ENCODE measurements around the gene AFF3.

AFF3 gene

DNA sequence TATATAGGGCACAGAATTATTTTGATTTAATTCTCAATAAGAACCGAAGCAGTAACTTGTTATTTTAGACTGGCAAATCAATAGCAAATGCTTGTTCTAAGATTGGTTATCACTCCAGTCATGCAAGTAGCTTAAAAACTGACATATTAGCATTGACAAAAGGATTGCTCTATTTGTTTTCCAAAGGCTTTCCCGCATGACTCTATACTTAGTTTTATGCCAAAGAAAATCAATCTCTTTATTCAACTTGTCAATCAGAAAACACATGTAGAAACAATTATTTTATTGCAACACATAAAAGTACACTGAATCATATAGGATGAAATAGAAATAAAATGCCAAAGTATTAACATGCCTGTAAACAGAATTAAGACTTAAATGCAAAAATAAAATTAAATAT is 108.4 kb downstream of the AFF3 start:
- no peak for DNase-seq (ENCODE audit: low read depth, low spot score)
- no peak overlapping the region for H3K4me3 ChIP-seq (ENCODE audit: low read length)

DNA sequence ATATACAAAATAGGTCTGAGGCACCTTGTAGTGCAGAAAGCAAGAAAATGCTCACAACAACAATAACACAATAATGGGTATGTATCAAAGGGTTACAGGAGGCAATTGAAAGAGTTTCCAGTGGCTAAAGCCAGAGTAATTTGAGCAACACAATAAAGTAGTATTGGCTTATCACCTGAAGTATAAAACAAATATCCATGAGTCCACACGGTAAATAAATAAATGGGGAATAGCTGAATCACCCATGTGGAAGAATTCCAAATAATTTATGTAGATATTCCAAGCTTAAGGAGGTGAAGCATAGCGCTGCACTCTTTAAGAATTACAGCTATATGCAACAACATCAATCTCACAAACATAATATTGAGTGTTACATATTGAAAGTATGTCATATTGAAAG is 110.8 kb downstream of the AFF3 start:
- H3K4me3 ChIP-seq (ENCODE audit: low read length) = no peak overlapping the region
- no peak for DNase-seq (ENCODE audit: low read depth, low spot score)

DNA sequence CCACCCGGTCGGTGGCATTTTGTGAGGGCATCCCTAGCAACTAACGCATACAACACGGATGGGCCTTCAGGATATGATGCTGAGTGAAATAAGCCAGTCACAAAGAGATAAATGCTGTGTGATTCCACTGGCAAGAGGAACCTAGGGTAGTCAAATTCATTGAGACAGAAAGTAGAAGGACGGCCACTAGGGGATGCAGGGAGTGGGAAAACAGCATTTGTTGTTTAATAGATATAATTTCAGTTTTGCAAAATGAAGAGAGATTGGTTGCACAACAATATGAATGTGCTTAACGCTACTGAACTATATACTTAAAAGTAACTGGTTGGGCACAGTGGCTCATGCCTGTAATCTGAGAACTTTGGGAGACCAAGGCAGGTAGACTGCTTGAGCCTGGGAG is 112.9 kb downstream of the AFF3 start:
- H3K4me3 ChIP-seq (ENCODE audit: low read length) = no peak overlapping the region
- no peak for DNase-seq (ENCODE audit: low read depth, low spot score)

DNA sequence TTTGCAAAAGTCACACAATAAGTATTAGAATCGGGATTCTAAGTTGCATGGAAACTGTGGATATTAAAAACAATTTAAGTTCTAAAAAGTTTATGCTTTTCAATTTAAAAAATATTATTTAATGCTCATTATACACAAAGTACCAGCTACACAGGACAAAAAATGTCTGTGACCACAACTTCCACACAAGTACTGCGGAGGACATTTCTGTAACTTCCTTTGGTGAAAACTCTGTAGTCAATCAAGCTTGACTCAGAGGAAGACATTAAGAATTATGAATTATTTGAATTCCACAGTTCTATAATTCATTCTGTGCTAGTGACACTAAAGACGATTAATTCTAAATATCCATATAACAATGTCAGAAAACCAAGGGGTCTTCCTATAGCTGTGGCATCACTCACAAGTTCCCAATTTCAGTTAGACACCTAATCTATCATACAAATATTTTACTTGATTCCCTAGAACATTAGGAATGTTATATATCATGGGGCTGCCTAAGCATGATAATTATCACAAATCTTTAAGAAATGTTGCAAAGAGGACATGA is 120.5 kb downstream of the AFF3 start:
- no peak overlapping the region for H3K4me3 ChIP-seq (ENCODE audit: low read length)
- DNase-seq (ENCODE audit: low read depth, low spot score) = no peak

DNA sequence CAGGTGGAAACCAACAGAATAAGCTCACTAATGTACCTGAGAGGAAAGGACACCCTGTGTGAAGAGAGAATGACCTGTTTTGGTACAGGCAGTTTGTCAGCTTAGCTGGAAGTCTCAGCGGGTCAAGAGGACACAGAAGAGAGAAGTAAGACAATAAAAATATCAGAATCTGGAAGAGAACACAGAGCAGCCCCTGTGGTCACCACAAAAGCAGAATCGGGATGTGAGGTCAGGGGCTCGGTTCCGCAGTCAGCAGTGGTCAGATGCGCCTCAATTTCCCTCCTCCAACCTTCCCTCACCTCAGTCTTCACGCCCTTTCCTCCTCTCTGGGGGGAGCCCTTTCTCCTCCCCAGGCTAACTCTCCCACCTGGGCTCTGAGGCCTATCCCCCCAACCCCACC is 122.9 kb downstream of the AFF3 start:
- no peak overlapping the region for H3K4me3 ChIP-seq (ENCODE audit: low read length)
- DNase-seq (ENCODE audit: low read depth, low spot score) = no peak

DNA sequence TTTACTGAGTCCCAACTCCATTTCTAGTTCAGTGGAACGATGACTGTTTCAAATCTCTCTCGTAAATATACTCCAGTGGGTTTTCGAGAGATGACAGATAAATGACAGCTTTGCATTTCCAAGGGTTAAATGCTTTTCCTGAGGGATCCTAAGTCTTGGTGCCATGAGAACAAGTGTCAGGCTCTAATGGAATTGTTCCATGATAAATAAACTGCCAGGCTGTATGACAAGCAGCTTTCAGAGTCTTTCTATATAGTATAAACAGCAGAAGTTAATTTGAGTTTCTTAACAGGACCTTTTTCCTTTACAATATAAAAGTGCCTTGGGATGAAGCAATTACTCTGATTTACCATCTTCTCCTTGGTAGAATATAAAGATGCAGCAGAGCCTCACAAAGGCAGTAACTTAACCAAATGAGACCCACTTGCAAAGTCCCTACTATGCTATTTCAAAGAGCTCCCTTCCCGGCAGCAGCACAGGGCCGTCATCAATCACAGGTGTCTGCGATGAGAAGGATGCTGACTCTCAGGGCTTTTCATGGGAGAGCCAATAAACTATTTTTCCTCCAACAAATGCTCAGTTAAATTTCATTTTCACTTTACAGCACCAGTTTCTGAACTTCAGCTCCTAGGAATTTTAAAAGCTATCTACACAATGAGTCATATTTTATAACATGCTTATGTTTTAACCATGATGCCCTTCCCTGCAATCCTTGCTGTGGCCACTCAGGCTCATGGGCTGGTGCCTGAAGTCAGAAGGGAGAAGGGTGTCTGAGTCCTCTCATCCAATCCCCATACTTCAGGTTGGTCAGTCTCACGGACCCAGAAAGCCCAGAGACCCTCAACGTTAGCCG is 123.8 kb downstream of the AFF3 start:
- DNase-seq (ENCODE audit: low read depth, low spot score) = no peak
- no peak overlapping the region for H3K4me3 ChIP-seq (ENCODE audit: low read length)

DNA sequence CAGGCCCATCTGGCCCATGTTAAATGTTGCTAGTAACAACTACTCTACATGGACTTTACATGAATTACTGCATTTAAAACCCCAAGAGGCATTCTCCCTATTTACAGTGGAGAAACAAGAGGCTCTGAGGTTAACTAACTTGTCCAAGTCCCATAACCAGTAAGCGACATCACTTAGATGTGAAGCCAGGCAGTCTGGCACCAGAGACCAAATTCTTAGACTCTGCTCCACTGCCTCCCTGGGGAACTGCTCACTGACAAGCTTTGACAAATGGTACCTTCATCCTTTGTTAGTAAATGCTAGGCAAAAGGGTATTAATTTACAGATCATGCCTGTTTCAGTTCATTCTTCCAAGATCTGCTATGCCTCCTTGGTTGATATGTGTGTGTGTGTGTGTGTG is 124.8 kb downstream of the AFF3 start:
- no peak overlapping the region for H3K4me3 ChIP-seq (ENCODE audit: low read length)
- DNase-seq (ENCODE audit: low read depth, low spot score) = no peak

DNA sequence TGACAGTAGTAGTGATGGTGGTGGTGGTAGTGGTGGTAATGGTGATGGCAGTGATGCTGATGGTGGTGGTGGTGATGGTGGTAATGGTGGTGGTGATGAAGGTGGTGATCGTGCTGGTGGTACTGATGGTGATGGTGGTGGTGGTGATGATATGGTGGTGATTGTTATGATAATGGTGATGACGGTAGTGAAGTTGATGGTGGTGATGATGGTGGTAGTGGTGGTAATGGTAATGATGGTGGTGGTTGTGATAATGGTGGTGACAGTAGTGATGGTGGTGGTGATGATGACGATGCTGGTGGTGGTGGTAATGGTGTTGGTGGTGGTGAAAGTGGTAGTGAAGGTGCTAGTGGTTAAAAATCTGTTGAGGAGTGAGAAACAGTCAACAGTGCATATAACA is 125.6 kb downstream of the AFF3 start:
- H3K4me3 ChIP-seq (ENCODE audit: low read length) = no peak overlapping the region
- DNase-seq (ENCODE audit: low read depth, low spot score) = no peak

DNA sequence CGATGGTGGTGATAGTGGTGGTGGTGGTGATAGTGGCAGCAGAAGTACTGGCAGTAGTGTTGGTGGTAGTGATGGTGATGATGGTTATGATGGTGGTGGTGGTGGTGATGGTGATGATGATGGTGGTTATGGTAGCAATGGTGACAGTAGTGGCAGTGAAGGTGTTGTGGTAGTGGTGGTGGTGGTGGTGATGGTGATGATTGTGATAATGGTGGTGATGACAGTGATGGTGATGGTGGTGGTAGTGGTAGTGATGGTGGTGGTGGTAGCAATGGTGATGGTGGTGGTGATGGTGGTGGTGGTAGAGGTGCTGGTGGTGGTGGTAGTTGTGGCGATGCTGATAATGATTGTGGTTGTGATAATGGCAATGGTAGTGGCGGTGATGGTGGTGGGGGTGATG is 126.5 kb downstream of the AFF3 start:
- no peak overlapping the region for H3K4me3 ChIP-seq (ENCODE audit: low read length)
- no peak for DNase-seq (ENCODE audit: low read depth, low spot score)

DNA sequence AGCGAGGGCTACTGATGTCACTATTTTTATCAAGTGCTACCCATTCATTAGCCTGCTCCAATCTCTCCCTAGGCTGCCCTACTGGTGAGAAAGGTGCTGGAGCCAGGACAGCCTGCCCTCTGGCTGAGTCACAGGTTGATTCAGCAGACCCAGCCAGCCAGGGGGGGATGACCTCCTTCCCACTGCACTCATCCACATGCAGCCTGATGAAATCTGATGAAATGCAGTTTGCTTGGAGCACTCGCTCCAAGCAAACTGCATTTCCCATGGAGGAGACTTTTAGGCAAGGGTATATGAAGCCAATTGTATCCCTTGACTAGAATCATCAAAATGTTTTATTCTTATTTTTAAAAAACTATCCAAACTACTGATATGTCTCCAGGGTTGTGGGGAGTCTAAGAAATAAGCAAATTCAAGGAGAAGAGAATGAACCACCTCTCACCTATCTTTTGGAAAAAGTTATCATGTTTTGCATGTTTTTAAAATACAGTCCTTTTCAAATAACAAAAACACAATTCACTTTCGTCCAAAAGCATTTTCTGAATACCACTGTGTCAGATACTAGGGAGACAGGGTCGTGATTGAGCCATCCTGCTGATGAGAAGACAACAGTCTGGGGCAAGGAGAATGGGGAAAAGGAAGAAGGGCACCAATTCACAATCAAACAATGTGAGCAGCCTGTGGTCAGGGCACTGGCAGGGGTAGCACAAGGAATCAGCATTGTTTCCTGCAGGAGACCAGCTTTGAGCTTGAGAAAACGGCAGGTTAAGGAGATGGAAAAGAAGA is 128.3 kb downstream of the AFF3 start:
- H3K4me3 ChIP-seq (ENCODE audit: low read length) = no peak overlapping the region

DNA sequence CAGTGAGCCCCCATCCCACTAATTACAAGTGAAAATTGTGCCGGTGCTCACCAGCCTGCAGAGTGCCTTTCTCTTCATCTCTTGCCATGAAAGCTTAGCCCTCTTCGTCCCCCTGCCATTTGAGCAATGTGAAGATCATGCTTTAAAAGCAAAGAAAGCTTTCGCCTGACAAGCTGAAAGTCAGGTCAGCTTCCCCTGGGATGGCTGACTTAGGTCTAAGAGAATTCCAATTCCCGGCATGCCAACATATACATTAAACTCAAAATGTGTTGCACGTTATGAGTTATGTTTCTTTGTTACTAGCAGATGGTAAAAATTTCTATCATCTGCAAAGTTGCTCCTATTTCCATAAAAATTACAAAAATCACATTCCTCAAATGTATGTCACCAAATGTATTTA is 129.8 kb downstream of the AFF3 start:
- no peak overlapping the region for H3K4me3 ChIP-seq (ENCODE audit: low read length)

More for the DNA sequence above, 128.3 kb downstream of the AFF3 start:
- DNase-seq (ENCODE audit: low read depth, low spot score) = no peak

DNA sequence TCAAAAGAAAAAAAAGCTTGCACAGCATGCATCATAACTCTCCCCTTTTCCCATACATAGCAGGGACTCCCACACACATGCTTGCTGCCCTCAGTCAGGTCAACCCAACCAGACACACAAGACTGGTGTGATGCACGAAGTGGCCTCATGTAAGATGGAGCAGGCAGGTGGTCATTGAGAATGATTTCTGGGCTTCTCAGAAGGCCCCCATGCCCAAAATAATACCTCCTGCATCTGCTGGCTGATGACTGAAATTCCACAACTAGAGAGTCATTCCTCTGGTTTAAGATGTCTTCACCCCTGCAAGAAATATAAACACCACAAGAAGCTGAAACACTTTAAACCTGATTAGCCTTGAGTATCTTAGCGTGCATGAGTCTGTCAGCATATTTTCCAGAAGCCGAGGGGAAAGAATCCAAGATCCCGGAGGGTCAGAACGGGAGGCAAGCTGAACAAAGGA is 131.1 kb downstream of the AFF3 start:
- no peak for DNase-seq (ENCODE audit: low read depth, low spot score)
- no peak overlapping the region for H3K4me3 ChIP-seq (ENCODE audit: low read length)

More for the DNA sequence above, 129.8 kb downstream of the AFF3 start:
- DNase-seq (ENCODE audit: low read depth, low spot score) = no peak

DNA sequence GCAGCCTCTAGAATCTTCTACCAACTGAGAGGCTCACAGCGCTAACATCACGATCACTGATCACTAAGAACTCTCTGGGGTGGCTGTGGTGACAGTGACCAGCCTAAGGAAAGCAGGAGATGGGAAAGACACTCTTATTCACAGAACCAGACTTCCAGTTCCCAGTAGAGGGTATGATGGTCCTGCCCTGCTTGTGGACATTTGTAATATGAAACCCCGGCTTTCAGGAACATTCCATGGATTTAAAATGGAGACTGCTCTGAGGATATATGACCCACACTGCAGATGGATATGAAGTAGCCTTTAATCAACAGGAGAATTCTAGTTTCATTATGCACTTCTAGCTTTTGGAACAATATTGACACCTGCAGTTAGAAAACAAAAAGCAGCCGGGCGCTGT is 131.8 kb downstream of the AFF3 start:
- H3K4me3 ChIP-seq (ENCODE audit: low read length) = no peak overlapping the region
- DNase-seq (ENCODE audit: low read depth, low spot score) = no peak

DNA sequence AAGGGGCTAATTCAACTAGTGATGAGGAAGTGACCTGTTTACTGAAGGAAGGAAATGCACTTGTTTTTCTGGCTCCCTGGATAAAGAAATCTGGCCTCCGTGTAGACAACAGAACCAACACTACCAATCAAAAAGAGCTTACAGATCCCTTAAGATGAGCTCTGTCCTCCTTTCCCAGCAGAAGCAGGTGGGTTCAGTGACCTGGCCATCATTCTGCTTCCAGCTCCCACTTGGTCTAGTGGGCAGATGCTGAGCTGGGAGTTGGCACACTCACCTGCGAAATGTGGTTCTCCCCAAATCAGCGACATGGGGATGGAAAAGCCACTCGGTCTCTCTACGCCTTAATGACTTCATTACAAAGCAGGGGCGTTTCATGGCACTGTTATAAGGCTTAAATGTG is 132.6 kb downstream of the AFF3 start:
- DNase-seq (ENCODE audit: low read depth, low spot score) = no peak
- H3K4me3 ChIP-seq (ENCODE audit: low read length) = no peak overlapping the region

DNA sequence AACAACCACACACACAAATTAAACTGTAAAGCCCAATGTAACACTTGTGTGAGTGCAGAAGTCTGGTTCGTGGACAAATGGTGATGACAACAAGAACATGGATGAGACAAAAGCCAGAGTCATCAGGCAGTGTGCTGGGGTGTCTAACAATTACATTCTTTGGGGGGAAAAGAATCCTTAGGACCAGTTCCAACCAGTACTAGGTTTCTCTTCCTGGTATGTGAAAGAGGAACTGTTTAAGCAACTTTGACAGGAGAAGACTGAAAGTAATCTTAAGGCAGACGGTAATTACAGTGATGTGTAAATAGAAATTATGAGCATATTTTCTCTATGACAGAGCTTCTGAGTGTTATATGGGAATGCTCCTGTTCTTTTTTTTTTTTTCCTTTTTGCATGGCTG is 133.4 kb downstream of the AFF3 start:
- DNase-seq (ENCODE audit: low read depth, low spot score) = no peak
- no peak overlapping the region for H3K4me3 ChIP-seq (ENCODE audit: low read length)

DNA sequence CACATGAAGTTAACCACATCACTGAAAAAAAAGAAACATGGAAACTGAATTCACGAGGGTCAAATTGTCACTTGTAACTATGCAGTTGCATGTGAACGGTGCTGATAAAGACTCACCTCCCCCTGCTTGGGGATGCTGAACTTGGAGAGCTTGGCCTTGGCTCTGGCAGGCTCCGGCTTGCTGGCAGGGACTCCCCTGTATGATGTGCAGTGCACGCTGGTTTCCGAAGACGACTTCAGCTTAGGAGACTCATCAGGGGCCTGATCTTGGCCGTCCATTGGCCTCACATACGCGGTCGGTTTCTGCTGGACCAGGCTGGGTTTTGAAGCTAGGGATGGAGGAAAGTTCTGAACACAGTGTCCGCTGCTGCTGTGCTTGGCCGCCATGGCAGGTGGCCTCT is 135.9 kb downstream of the AFF3 start:
- no peak for DNase-seq (ENCODE audit: low read depth, low spot score)
- H3K4me3 ChIP-seq (ENCODE audit: low read length) = no peak overlapping the region

DNA sequence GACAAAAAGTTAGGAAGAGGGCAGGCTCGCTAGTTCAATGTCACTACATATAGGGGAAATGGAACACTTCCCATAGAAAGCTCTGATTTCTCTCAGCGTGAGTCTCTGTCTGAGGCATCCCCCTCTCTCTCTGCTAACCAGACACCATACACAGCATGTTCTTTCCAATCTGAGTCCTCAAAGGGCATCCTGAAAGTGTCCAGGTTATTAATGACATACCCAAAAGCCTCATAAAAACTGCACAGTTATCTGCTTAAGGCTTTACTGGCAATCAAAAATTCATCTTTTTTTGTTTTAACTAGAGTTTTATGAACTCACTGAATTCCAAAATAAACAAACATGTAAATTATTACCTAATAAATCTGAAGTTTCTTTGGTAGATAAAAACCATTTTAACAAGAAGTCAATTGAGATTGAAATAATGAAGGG is 137.4 kb downstream of the AFF3 start:
- DNase-seq (ENCODE audit: low read depth, low spot score) = no peak
- H3K4me3 ChIP-seq (ENCODE audit: low read length) = no peak overlapping the region

DNA sequence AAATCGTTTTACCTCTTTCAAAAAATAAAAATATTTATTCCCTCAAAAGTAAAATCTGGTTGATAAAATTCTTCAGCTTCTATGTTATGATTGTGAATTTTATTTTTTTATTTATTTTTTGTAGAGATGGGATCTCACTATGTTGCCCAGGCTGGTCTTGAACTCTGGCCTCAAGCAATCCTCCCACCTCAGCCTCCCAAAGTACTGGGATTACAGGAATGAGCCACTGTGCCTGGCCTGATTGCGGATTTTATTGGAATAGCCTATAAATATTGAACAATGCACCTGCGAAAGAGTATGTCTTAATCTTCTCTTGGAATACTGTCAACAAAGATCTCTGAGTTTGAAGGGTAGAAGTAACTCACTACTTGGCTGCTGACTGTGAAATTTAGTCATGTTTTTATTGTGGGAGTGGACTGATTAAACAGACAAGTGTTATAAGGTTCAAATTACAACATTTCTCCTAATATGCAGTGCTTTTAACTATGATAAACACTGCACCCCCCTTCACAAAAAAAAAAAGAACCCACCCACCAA is 138.0 kb downstream of the AFF3 start:
- DNase-seq (ENCODE audit: low read depth, low spot score) = no peak

DNA sequence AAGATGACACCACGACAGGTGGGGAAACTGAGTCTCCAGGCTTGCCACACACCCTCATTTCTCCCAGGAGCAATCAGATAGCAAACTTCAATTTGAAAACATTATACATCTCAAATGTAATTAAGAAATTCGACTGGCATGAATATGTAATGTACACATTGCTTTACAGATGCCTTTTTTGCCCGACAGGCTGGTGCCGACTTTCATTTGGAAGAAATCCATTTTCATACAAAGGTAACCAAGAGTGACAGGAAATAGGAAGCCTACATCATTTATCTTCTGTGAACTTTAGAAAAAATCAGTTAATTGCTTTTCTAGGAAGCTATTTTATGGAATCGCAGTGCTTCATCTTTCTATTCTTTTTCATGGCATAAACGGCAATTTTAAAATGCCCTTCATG is 140.3 kb downstream of the AFF3 start:
- no peak overlapping the region for H3K4me3 ChIP-seq (ENCODE audit: low read length)
- DNase-seq (ENCODE audit: low read depth, low spot score) = no peak

More for the DNA sequence above, 138.0 kb downstream of the AFF3 start:
- no peak overlapping the region for H3K4me3 ChIP-seq (ENCODE audit: low read length)
